Upper lobe of left lung (tissue), 6 donors: Measurements from ENCODE around the gene RAI1. TPM values are rescaled to one million over a fixed set of nuclear protein-coding genes. Genes with fewer than 3 reads are reported as not detected.
A peak's percentile ranks its signal among the peaks of the same experiment; 100 is the strongest.

Source experiments
- ATAC-seq, 2 donors: fragments of 200-7000 bp; cut with Tn5 transposase; one replicate each; pipeline ENCODE4 v1.9.1; 2022; ENCODE audit warnings: mild to moderate bottlenecking in 2 of 2, moderate library complexity in 2 of 2; ENCODE audit not compliant: low FRiP score in 2 of 2
- DNase-seq, 2 donors: peaks; one replicate each; pipeline ENCODE4 v3.0.0-alpha.2; 2019 to 2020
- H3K27ac ChIP-seq, 4 donors: fragments of 200-600 bp; sonication (generic); one replicate each; pipeline ENCODE4 v1.5.1; 2016 to 2019
- H3K27me3 ChIP-seq, 4 donors: fragments of 200-600 bp; sonication (generic); one replicate each; pipeline ENCODE4 v1.5.1; 2017 to 2019
- H3K36me3 ChIP-seq, 4 donors: fragments of 200-600 bp; sonication (generic); one replicate each; pipeline ENCODE4 v1.5.1; 2016 to 2019
- H3K4me1 ChIP-seq, 4 donors: fragments of 200-600 bp; sonication (generic); one replicate each; pipeline ENCODE4 v1.5.1; 2018 to 2019
- H3K4me3 ChIP-seq, 4 donors: fragments of 200-600 bp; sonication (generic); one replicate each; pipeline ENCODE4 v1.5.1; 2017 to 2019; ENCODE audit warnings: mild to moderate bottlenecking in 2 of 4, moderate library complexity in 1 of 4
- H3K9me3 ChIP-seq, 4 donors: fragments of 200-600 bp; sonication (generic); one replicate each; pipeline ENCODE4 v1.5.1; 2018 to 2019
- EP300 ChIP-seq, 4 donors: sonication (generic); formaldehyde crosslinking; IDR thresholded peaks; one replicate each; pipeline ENCODE4 v1.5.1; 2017; ENCODE audit warnings: antibody characterized with exemption in 4 of 4, control low read depth in 2 of 4
- POLR2A ChIP-seq, 4 donors: fragments of 450-650 bp; IDR thresholded peaks; one replicate each; pipeline ENCODE4 v1.5.1; 2016 to 2017; ENCODE audit warnings: antibody characterized with exemption in 4 of 4, mild to moderate bottlenecking in 2 of 4
- POLR2AphosphoS5 ChIP-seq, 2 donors: sonication (generic); formaldehyde crosslinking; IDR thresholded peaks; one replicate each; pipeline ENCODE4 v1.5.1; 2017; ENCODE audit warnings: antibody characterized with exemption in 2 of 2
- WGBS, 2 donors: methylation state at CpG; one replicate each; pipeline ENCODE4 v1.1.5; 2017 to 2018; 5-methylcytosine and 5-hydroxymethylcytosine counted together
- small RNA-seq, 4 donors: library from RNA; depleted of rRNA; stranded (forward); fragments of <200 nt; gene quantifications; one replicate each; pipeline ENCODE3, GENCODE V24; 2016
- total RNA-seq, 6 donors: library from RNA; depleted of rRNA in 4 of 6; stranded (reverse); fragments of >200 nt in 4 of 6; gene quantifications; one replicate each; pipeline versions ENCODE4 v1.1.0 to v1.2.1, GENCODE V29; 2016 to 2021
- TF ChIP-seq, protein P1 (sequence below), 6 experiments: fragments of 450-650 bp in 4 of 6; fragments of 200-600 bp in 2 of 6; sonication (generic) in 2 of 6; IDR thresholded peaks; one replicate each; pipeline ENCODE4 v1.5.1; 2016 to 2019; ENCODE audit warnings: antibody characterized with exemption in 6 of 6
- donor health status: DM: no; HTN: no; CAD: no; lungs with moderate emphysema.
- donor health status: DM: no; HTN: yes; CAD: no; lungs with severe emphysema.

The RAI1 gene
- total RNA-seq, 6 donors from 2014 or later = 33.8 to 76.6 (median 41.2) TPM

DNA sequence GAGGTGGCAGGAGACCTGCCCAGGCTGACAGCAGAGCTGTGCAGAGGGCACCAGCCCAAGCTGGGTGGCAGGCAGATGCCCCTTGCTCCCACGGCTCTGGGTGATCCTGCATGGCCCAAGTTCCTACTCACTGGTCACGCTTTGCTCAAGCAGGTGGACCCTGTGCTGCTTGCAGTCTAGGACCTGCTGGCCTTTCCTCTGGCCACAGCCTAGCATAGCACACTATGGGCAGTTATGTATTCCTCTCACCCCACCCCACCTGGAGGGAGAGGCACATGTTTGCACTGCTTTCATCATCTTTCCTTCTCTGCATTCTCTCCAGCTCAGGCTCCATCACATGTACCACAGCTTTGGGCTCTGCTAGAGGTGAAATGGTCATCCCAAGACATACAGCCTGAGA lies 175.1 kb downstream of the RAI1 start:
- Histone ChIP-seq H3K27me3 (no peaks in the 10 kb centered on the region), H3K9me3 (no peaks in the 10 kb centered on the region), H3K27ac (no peak overlapping the region), H3K4me3 (no peak overlapping the region), H3K36me3 (peaks cover 0 to 4% (median 0%) of the 10 kb centered on the region in 4 donors), H3K4me1 (peaks cover 11 to 30% (median 21%) of the 10 kb centered on the region in 4 donors)
- DNase-seq (no peak), ATAC-seq (no peak)
- WGBS, 2 donors = 96% methylated on average over 2 of the region's 2 CpGs; no CpG with 5 or more reads in 1 of the 2 donors
- TF ChIP-seq POLR2A (IDR thresholded peaks at IDR 0.05) (no peak), EP300 (IDR thresholded peaks at IDR 0.05) (no peak), POLR2AphosphoS5 (IDR thresholded peaks at IDR 0.05) (no peak)
- TF ChIP-seq, protein P1, sequence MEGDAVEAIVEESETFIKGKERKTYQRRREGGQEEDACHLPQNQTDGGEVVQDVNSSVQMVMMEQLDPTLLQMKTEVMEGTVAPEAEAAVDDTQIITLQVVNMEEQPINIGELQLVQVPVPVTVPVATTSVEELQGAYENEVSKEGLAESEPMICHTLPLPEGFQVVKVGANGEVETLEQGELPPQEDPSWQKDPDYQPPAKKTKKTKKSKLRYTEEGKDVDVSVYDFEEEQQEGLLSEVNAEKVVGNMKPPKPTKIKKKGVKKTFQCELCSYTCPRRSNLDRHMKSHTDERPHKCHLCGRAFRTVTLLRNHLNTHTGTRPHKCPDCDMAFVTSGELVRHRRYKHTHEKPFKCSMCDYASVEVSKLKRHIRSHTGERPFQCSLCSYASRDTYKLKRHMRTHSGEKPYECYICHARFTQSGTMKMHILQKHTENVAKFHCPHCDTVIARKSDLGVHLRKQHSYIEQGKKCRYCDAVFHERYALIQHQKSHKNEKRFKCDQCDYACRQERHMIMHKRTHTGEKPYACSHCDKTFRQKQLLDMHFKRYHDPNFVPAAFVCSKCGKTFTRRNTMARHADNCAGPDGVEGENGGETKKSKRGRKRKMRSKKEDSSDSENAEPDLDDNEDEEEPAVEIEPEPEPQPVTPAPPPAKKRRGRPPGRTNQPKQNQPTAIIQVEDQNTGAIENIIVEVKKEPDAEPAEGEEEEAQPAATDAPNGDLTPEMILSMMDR (IDR thresholded peaks at IDR 0.05) = no peak

- Histone ChIP-seq H3K9me3 (no peaks in the 10 kb centered on the region), H3K27me3 (no peaks in the 10 kb centered on the region), H3K4me3 (no peak overlapping the region), H3K27ac (no peak overlapping the region), H3K36me3 (peaks cover 0 to 12% (median 0%) of the 10 kb centered on the region in 4 donors), H3K4me1 (peaks cover 11 to 26% (median 17%) of the 10 kb centered on the region in 4 donors)
- 85 to 95% methylated on average over 4 of the region's 4 CpGs for WGBS, 2 donors
- TF ChIP-seq EP300 (IDR thresholded peaks at IDR 0.05) (no peak), POLR2AphosphoS5 (IDR thresholded peaks at IDR 0.05) (no peak), POLR2A (IDR thresholded peaks at IDR 0.05) (no peak)
- TF ChIP-seq, protein P1 (IDR thresholded peaks at IDR 0.05) = no peak
- ATAC-seq (no peak), DNase-seq (no peak)
Measured at GRCh38 chr17:17857496-17857895, 176.2 kb downstream of the RAI1 start.

GRCh38 chr17:17859909-17860765 lies 178.9 kb downstream of the RAI1 start:
- no peaks in the 10 kb centered on the region for H3K9me3 ChIP-seq
- TF ChIP-seq POLR2A (IDR thresholded peaks at IDR 0.05) (no peak), EP300 (IDR thresholded peaks at IDR 0.05) (no peak), POLR2AphosphoS5 (IDR thresholded peaks at IDR 0.05) (peak in 1 of 2 donors; percentile 5)
- TF ChIP-seq, protein P1 (IDR thresholded peaks at IDR 0.05) = peak; percentile 96 to 98 (median 98)
- DNase-seq = peak in 1 of 2 donors; percentile 84
- H3K4me3 ChIP-seq = no peak overlapping the region
- no peaks in the 10 kb centered on the region for H3K27me3 ChIP-seq
- peak; percentile 94 for ATAC-seq
- WGBS, 2 donors = 25 to 32% methylated on average over 4 to 9 of the region's 9 CpGs
- peak overlapping the region; percentile 10 to 64 (median 57) for H3K27ac ChIP-seq
- H3K36me3 ChIP-seq = peaks cover 0 to 17% (median 0%) of the 10 kb centered on the region in 4 donors
- H3K4me1 ChIP-seq = peaks cover 7 to 23% (median 17%) of the 10 kb centered on the region in 4 donors

DNA sequence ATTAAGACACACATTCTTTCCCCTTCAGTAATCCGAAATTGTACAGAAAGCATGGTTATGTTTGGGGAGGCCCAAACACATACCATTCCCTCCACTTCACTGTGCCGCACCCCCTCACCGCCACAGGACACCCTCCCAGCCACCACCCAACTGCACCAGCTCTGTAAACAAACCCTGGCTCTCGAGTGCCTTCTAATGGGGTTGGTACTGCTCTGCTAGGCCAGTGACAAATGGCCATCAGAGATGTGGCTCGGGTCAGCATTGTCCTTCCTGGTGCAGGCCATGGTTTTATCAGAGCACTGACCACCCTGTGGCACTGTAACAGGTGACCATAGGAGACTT lies 179.5 kb downstream of the RAI1 start:
- 49 to 64% methylated on average over 5 of the region's 5 CpGs for WGBS, 2 donors
- ATAC-seq (peak; percentile 39 to 88), DNase-seq (peak in 1 of 2 donors; percentile 64)
- H3K27me3 ChIP-seq = no peaks in the 10 kb centered on the region
- H3K27ac ChIP-seq = peak overlapping the region in 3 of 4 donors; percentile 10 to 64 (median 59)
- H3K4me1 ChIP-seq = peaks cover 7 to 23% (median 17%) of the 10 kb centered on the region in 4 donors
- no peaks in the 10 kb centered on the region for H3K9me3 ChIP-seq
- H3K36me3 ChIP-seq = peaks cover 0 to 19% (median 0%) of the 10 kb centered on the region in 4 donors
- TF ChIP-seq, protein P1 (IDR thresholded peaks at IDR 0.05) = no peak
- no peak for TF ChIP-seq EP300 (IDR thresholded peaks at IDR 0.05)
- no peak for TF ChIP-seq POLR2A (IDR thresholded peaks at IDR 0.05)
- no peak for TF ChIP-seq POLR2AphosphoS5 (IDR thresholded peaks at IDR 0.05)
- no peak overlapping the region for H3K4me3 ChIP-seq

Small RNAs within 50 kb of the gene (small RNA-seq; reads per million reads assigned to genes)
- gene MIR33B (0.39 to 3.0 (median 0.50) reads per million in 4 donors), gene MIR6777 (0.18 to 0.57 (median 0.41) reads per million in 4 donors), gene RF02177 (0 reads per million in 4 donors), gene RF02178 (0 reads per million in 4 donors)

Other genes with a start within 250 kb of the RAI1 start
- 10 to 100 TPM in 5 of 6 donors, 1 to 10 TPM in 1; 8.5 to 31.4 (median 13.9) TPM for gene MED9, start 204.5 kb upstream of the RAI1 start, total RNA-seq
- 10 to 100 TPM; 28.5 to 68.1 (median 36.5) TPM for gene RASD1, start 185.1 kb upstream of the RAI1 start, total RNA-seq
- 10 to 100 TPM; 16.6 to 44.9 (median 32.2) TPM for gene PEMT, start 89.8 kb upstream of the RAI1 start, total RNA-seq
- 100 to 1,000 TPM in 3 of 6 donors, 10 to 100 TPM in 3; 64.2 to 579 (median 123) TPM for gene SREBF1, start 155.5 kb downstream of the RAI1 start, total RNA-seq